NCI-H1930 (cell line): ENCODE measurements around the gene MRPL33.
"Not testable (repeated sequence)": the region's sequence is repeated elsewhere in the genome, so short reads cannot be mapped to it uniquely, and the experiment has no call there.

Experiments used
- DNase-seq, 2 experiments: peaks; one replicate each; lab custom pipeline; 2025; lab: John Stamatoyannopoulos, UW

Gene MRPL33

GRCh38 chr2:27741673-27742072 lies 29.8 kb upstream of the MRPL33 start:
- no peak for DNase-seq

GRCh38 chr2:27742571-27742970 lies 28.9 kb upstream of the MRPL33 start:
- DNase-seq = no peak

DNA sequence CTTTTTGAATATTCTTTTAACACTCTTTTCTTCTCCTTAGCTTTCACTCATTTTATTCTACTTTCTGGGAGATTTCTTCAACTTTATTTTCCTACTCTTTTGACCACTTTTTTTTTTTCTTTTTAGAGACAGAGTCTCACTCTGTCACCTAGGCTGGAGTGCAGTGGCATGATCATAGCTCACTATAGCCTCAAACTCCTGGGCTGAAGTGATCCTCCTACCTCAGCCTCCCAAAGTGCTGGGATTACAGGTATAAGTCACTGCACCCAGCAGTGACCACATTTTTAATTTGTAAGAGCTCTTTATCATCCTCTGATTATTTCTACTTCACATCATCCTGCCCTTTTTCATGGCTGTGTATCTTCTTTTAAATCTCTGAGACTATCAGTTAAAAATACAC lies 26.0 kb upstream of the MRPL33 start:
- not testable (repeated sequence) for DNase-seq

DNA sequence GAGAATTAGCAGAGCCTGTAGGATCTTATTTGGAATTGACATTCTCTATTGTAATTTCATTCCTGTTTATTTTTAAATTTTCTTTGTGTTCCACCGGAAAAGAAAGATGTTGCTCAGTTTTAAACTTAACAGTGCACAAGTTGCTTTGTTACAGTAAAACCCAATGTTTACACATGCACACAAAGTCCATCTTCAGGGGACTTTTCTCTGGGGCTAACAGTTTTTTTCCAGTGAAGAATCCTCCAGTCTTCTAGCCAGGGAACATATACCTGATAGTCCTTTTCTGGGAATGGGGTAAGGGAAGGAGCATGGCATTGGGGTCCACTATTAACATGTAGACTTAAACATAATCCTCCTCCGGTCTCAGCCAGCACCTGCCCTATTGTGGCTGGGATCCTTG lies 25.2 kb upstream of the MRPL33 start:
- no peak for DNase-seq

GRCh38 chr2:27747827-27748352 lies 23.6 kb upstream of the MRPL33 start:
- no peak for DNase-seq

GRCh38 chr2:27748803-27749554 lies 22.5 kb upstream of the MRPL33 start:
- not testable (repeated sequence) for DNase-seq

DNA sequence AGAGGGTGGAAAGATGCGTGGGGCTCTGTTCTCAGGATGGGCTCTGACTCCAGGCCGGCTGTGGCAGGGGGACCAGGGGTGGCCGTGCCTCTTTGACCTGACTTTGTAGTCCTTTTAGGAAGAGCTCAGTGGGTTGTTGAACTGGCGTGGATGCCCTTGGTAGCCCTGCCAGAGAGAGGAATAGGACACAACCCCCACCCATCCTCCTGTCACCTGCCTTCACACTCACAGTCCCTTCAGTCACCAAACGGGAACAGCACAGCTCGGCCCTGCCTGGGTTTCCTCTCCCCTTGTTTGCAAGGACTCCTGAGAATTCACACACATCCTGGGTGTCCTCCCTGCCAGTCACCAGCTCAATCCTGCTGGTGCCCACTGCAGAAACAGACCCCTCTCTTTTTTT lies 20.1 kb upstream of the MRPL33 start:
- DNase-seq = no peak

DNA sequence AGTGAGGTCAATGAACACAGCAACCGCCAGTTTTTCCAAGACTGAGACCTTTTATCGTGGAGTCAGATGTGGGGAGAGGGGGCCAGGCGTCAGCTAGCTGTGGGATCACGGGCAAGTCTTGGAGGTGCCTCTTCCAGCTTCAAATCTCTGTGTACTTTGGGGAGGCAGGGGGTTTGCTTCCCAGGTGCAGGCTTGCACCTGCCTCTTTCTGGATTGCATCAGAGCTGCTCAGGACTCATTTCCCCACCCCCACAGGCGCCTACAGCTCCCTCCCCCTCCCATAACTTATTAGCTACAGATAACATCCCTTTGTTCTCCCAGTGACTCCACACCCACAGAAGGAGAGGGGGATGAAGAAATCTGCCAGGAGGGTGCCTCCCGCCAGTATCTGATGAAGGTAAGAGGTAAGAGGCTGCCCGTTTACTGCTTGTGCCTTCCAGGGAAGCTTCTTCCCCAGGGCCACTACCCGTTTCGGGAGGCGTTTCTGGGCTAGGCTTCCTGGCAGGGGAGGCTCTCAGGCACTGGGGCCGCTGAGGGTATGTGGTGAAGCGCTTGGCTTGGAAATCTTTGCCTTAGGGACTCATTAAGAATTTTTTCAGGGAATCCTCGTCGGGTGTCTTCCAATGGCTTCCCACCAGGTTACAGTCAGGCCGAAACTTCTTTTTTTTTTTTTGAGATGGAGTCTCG lies 18.8 kb upstream of the MRPL33 start:
- DNase-seq = peak in 1 of 2 experiments; percentile 27

- DNase-seq = peak; percentile 12 to 43
These were observed 17.4 kb upstream of the MRPL33 start for GRCh38 chr2:27754138-27754588.

DNA sequence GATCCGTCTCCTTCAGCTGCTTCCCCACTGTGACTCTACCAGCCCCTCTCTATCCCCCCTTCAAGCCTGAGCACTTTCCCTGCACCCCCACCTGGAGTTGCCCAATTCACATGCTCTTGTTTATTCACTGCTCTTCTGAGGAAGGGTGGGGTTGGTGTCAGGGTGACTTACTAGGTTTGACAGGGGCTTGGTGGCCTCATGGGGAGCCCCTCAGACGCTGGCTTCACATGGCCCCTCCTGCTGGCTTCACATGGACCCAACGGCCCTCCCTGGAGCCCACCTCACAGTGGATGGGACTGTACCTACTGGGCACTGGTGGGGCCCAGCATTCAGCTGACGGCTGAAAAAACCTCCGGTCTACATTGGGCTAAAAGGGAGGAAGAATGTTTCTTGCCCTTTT lies 16.7 kb upstream of the MRPL33 start:
- DNase-seq = no peak

GRCh38 chr2:27756091-27756490 lies 15.4 kb upstream of the MRPL33 start:
- no peak for DNase-seq

DNA sequence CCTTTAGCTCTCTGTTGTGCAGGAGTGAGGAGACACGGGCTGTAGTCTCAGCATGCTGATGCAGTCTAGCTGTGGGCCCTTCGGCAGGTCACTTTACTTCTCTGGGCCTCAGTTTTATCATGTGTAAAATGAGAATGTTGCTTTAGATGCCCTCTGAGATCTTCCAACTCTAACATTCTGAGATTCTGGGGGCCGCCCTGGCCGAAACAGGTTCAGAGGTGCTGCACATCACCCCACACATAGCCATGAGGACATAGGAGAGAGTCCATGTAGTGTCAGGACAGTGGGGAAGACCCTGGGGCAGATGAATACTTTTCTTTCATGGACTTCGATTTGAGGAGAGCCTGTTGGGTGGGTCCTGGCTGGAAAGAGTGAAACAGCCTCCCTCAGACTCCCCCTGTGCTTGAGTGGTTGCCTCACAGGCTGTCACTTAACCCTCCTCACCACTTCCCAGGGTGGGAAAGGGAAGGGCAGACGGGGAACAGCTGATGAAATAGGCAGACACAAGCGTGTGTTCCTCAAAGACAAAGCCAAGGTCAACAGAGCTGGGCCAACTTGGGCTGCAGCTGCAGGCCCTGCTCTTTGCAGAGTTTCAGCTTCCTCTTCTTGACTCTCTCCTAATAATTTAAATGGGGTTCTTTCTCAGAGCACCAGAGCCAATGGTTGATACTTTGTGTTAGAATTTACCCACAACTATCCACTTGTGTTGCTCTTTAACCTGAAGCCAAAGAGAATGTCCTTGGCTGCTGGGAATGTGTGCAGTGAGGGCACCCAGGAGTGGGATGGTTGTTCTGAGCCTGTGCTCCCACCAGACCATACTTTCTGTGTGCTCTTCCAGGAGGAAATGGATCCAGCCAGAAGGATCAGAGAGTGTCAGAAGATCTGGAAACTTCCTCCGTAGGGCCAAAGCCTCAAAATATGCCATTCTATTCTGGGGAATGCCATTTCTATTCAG lies 14.7 kb upstream of the MRPL33 start:
- DNase-seq = no peak

DNA sequence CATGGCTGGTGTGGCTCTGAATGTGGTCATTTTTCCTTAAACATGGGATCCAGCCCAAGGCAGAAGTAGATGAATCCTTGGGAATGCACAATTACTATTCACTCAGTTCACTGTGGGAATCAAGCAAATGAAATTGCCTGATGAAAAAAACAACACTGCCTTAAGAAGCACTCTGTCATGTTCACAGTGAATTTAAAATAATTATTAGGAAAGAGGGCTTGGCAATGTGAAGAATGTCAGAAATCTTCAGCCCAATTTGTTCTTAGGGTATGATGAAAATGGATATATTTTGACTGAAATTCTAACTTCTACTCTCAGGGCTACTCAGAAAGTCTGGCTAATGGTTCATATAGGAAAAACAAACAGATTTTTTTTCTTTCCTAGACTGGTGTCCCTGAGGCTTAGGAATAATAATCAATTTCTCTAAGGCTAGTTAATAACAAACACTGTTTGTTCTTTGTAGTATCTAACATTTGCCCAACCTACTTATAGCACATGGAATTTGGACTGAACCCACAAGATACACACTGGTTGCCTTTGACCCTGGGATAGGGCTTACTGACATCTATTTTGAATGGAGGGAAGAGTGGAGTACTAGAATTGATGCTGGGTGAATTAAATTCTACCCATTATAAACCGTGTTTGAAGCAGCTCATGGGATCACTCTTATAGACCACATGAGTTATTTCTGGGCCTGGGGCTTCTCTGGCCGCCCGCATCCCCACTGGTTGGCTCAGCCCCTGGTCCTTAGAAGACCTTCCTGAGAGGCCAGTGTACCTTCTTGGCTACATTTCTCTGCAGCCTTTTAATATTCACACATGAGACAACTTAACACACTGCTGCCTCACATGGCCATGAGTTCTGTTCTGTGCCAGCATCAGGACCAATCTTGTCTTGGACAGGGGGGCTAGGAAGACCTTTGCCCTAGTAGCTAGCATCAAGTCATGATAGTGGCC lies 8.3 kb upstream of the MRPL33 start:
- no peak for DNase-seq

DNA sequence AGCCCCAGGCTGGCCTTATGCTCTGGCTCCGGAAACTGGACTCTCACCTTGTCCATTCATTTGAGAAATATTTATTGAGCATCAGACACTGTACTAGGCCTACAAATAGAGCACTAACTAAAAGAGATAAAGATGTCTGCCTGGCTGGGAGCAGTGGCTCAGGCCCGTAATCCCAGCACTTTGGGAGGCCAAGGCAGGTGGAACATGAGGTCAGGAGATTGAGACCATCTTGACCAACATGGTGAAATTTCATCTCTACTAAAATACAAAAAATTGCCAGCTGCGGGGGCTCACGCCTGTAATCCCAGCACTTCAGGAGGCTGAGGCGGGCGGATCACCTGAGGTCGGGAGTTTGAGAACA lies 7.6 kb upstream of the MRPL33 start:
- no peak for DNase-seq

DNA sequence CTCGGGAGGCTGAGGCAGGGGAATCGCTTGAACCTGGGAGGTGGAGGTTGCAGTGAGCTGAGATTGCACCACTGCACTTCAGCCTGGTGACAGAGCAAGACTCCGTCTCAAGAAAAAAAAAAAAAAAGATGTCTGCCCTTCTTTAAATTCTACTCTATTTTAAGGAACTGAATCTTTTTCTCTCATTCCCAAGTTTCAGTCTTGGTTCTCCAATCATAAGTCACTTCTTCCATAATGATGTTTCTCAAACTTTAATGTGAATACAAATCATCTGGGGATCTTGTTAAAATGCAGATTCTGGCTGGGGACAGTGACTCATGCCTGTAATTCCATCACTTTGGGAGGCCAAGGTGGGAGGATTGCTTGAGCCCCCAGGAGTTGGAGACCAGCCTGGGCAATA lies 7.0 kb upstream of the MRPL33 start:
- DNase-seq = not testable (repeated sequence)

DNA sequence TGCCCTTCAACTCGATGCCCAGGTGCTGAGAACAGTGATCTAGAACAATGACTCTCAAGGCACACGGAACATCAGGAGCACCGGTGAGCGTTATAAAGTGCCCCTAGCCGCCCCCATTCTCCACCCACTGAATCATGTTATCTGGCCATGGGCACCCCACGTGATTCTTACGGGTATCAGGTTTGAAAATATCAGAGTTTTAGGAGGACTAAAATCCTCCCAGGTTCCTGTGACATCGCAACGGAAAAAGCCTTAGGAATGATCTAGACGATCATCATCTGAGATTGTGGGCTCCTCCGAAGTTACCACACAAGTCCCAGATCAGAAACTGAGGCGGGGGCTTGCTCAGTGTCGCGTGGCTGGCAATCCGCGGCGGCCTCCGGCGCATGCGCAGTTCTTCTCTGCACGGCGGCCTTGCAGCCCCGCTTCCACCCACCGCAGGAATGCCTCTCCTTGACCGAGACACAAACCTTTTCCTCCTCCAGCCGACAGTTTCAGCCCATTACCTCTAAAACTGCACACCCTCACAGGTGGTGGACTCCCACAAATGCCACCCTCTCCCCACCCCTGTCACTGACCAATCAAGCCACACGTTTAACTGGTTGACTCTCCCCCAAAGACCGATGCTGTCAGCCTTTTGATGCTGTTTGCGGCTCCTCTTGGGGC lies 5.8 kb upstream of the MRPL33 start:
- peak in 1 of 2 experiments; percentile 42 for DNase-seq

DNA sequence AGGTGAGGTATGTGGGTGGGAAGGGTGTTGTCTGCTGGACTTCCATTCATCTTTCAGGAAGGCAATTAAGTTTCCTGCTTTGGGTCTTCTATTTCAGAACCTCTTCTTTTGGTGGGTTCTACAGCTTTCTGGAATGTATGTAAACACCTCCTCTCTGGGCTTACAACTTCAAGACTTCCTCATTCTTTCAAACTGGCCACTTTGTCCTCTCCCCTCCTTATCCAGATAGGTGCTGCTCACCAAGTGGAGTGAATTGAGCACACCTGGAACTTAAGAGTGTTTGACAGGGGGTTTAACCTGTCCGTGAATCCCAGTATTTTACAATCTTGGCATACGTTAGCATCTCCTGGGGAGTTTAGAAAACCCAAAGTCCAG lies 5.2 kb upstream of the MRPL33 start:
- DNase-seq = no peak

DNA sequence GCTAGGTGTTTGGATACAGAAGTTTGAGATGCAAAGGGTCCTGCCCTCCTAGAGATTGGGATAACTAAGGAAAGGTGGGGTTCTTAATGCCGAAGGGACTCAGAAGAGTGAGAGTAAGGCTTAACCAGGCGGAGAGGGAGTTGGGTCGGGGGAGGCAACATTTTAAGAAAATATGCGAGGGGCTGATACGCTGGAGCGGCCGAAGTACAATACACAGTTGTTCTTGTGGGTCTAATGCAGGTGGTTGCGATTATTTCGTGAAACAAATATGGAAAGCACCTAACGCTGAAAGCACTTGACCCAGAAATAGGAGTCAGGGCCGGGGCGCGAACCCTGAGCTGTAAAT lies 344 bp upstream of the MRPL33 start:
- no peak for DNase-seq

GRCh38 chr2:27772804-27773203 lies 1.3 kb downstream of the MRPL33 start:
- DNase-seq = no peak

GRCh38 chr2:27773959-27774358 lies 2.4 kb downstream of the MRPL33 start:
- DNase-seq = no peak

- DNase-seq = no peak
These were observed 4.6 kb downstream of the MRPL33 start for GRCh38 chr2:27776097-27776496.
